Measurements from ENCODE around the gene NPL.
A peak's percentile ranks its signal among the peaks of the same experiment; 100 is the strongest.

The NPL gene

DNA sequence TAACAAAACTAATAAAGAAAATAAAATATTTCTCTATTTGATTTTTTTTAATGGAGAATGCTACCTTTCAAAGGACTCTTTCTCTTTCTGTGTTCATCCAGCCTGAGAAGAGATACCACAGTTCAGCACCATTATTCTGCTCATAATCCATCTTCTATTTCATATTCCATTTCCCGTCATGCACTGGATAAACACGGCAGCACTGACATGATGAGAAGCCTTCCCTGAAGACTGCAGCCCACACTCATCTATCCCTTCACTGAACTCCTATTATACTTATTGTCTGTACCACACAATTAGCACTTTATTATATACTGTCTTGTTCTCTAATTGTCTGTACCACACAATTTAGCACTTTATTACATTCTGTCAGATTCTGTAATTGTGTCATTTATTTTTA, 10.7 kb upstream of the NPL start:
- no peak for DNase-seq (ENCODE audit: low read depth)

DNA sequence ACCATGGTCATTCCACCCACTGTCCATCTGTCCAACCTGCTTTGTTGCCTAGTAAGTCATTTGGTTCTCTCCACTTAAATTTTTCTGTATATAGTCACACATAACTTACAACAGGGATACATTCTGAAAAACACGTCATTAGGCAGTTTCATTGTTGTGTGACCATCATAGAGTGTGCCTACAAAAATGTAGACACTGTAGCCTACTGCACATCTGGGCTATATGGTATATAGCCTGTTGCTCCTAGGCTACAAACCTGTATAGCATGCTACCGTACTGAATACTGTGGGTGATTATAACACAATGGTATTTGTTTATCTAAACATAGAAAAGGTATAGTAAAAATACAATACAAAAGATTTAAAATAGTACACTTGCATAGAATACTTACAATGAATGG, 10.0 kb upstream of the NPL start:
- no peak for DNase-seq (ENCODE audit: low read depth)

DNA sequence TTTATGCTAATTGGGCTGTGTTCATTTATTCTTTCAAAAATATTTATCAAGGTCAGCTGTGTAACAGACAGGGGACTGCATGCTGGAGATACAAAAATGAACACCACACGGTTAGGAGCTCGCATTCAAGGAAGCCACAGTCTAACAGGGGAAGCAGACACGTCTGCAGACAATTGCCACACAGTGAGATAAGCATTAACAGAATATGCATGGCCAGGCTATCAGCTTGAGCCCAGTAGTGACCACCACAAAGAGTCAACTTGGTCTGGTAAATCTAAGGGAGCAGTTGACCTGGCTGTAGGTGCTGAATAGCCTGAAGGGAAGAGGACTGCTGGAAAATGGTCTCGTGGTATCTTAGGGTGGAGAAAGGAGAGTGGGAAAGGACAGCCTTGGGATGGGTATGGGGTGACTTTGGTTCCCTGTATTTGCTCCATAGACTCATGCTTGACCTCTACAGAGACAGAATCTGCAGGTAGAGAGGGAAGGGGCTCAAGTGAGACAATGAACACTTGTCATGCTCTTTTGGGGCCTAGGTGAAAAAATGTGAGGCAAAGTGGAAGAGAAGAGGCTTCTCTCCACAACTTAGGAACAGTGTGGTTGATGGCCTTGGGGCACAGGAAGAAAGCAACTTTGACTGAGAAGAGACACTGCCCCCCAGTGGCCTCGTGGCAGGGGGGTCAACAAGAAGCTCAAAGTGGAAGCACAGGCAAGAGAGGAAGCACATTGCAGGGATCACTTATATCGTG, 7.6 kb upstream of the NPL start:
- peak; percentile 43 for DNase-seq (ENCODE audit: low read depth)

DNA sequence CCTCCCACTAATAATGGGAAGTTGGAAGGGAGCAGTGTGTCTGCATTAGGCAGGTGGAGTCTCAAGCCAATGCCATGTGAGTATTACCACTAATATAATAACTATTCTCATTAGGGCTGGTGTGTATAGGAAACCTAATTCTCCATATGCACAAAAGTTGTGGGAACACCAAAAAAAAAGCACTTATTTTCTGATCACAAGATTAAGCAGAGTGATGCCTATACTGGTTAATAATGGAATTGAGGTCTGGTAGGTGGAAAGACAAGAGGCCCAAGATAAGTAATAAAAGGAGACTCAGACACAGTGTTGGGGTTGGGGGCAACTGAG, 7.0 kb upstream of the NPL start:
- DNase-seq (ENCODE audit: low read depth): no peak

DNA sequence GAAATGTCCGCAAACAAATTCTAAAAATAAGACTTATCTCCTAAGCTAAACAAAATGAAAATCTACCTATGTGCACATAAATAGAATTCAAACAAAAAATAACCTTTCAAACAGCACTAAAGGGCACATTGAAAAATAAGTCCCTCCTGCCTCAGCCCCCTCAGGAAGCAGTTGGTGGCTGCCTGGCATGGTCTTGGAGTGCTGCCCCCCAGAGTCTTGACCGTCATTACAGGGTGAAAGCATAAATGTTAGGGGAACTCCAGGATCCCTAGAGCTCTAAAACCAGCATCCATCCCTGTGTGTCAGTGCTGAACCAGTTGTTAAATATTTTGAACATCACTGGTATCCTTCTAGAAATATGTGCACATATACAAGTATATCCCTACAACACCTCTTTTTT, 6.5 kb upstream of the NPL start:
- no peak for DNase-seq (ENCODE audit: low read depth)

DNA sequence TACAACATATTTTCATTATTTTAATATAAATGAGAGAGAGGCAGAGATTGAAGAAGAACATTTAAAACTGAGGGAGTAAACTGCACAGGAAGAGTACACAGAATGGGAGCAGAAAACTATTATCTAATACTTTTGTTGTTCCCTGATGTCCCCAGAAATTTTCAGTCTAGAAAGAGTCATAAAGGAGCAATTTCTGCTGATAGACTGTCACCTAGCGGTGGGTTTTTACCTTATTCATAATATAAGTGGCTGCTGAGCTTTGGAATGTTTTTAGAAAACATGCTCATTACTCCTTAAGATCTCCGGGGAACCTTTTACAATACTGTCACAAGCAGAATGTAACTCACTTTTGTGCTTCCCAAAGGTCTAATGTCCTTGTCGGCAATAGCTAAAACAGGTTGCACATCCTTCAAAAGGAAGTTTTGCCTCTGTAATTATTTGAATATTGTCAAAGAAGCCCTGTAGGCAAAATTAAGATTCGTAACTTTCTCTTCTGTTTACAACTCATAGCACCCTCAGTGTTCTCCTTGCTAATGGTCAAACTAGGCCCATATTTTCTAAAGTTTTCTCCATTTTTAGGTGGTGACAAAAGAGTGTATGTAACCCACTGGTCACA, 4.9 kb upstream of the NPL start:
- no peak for DNase-seq (ENCODE audit: low read depth)

DNA sequence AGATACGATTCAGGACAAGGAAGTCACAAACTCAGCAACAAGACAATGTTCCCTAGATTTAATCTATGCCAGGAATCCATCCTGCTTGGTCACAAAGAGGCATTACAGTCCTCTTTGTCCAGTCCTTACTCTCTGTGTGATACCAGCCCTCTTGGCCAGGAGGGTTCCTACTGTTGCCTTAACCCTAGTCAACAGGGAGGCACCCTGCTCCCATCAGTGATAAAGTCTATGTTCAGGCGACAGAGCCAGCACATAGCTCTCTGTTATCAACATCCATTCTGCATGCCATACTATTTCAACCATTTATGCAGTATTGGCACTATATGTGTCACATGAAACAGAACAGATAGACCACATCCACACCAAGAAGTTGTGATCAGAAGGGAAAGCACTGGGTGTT, 4.4 kb upstream of the NPL start:
- DNase-seq (ENCODE audit: low read depth): no peak

DNA sequence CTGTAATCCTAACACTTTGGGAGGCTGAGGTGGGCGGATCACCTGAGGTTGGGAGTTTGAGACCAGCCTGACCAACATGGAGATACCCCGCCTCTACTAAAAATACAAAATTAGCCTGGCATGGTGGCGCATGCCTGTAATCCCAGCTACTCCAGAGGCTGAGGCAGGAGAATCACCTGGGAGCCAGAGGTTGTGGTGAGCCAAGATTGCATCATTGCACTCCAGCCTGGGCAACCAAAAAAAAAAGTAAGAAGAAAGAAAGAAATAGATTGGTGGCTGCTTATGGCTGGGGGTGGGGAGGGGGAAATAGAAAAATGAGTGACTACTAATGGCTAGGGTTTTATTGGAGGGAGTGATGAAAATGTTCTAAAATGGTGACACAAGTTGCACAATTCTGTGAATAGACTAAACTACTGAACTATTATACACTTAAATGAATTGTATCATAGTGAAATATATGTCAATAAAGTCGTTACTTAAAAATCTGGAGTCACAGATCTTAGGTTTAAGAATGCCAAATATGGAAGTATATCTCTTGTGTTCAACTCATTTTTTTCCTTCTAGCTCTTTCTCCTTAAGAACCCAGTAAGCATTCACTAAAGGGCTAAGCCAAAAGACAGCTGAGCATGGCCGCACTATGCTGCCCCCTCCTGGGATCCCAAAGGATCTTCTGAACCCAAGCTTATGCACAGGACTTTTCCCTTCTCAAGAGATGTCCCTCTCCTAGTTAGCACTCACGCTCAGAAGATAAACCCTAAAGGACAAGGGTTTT, 3.2 kb upstream of the NPL start:
- no peak for DNase-seq (ENCODE audit: low read depth)

DNA sequence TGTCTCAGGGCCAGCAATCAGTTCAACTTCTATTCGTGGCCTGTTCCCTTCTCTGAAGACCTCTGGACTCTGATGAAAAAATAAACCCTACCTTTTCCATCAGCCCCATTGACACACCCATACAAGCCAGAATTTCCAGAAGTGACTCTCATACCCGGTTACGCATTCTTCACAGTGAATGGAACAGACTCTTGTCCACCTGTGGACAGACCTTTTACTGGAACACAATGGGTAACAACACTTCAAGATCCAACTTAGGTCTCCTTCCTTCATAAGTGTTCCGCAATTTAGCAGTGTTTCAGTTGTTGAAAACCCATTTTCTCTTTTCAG, 2.6 kb upstream of the NPL start:
- DNase-seq (ENCODE audit: low read depth): no peak

DNA sequence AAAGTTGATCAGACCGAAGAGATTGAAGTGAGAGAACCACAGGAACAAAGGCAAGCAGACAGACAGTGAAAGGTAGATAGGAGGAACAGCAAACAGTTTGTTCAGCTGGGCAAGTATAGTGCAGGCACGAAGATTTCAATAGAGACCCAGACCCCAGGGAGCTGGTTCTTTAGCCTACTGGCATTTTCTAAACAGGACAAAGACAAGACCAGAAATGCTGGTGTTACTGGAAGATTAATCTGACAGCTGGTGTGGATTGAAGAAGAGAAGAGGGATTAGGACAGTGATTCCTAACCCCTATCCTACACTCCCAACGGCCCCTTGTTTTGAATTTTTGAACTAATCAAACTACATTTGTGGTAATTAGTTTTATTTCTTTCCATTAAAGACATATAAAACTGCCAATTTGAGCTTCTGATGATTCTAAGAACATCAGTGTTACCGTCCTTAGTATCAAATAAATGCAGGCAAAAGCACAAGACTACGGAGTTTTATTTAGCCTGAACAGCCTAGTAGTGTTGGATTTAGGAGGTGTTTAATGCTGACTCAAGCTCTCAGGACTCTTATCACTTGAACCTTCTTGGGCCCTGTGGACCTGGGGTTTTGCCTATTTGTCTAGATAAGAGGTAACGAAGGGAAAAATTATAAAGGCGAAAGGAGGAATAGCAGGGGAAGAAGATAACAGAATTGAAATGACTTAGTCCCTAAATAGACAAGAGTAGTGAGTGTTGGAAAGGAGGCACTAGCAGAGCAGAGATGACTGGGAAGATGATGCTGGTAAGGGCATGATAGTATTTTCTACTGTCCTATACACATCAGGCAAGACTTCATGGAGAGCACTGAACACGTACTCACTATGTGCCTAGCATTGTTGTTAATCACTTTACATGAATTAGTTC, 2.0 kb downstream of the NPL start:
- DNase-seq (ENCODE audit: low read depth): no peak

DNA sequence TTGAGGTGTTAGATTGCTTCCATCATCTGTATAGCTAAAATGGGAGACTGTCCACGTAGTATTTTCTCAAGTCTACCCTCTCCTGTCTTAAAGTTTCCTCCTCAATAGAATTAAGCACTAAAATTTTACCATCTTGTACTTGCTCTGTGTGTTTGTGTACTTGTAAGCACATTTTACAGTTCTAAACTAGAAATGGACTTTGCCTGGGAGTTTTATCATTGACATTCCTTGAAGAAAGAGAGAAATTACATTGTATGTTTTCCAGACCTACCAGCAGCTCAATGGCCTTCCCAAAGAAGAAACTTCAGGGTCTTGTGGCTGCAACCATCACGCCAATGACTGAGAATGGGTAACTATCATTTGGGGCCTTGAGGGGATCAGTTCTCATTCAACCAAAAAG, 4.5 kb downstream of the NPL start:
- no peak for DNase-seq (ENCODE audit: low read depth)

DNA sequence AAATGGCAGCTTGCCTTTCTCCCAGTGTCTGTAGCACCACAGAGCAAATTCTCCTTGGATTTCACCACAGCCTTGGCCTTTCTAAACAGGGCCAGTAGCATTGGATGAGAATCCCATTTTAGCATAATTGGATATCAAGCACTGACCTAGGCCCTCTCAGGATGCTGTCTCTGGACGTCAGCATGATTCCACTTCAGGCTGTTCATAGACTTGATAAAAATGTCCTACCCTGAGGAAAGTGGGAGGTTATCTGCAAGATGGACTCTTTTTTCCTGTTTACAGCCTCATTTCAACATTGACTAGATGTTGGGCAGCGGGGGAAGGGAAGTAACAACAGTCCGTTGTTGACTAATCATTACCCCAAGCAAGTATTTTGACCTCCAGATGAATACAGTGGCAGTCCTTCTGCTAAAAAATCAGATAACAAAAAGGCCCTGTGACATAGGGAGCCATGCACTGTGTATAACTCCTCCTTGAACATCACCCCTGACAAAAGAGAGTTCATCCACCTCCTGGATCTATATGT, 5.2 kb downstream of the NPL start:
- DNase-seq (ENCODE audit: low read depth): no peak

DNA sequence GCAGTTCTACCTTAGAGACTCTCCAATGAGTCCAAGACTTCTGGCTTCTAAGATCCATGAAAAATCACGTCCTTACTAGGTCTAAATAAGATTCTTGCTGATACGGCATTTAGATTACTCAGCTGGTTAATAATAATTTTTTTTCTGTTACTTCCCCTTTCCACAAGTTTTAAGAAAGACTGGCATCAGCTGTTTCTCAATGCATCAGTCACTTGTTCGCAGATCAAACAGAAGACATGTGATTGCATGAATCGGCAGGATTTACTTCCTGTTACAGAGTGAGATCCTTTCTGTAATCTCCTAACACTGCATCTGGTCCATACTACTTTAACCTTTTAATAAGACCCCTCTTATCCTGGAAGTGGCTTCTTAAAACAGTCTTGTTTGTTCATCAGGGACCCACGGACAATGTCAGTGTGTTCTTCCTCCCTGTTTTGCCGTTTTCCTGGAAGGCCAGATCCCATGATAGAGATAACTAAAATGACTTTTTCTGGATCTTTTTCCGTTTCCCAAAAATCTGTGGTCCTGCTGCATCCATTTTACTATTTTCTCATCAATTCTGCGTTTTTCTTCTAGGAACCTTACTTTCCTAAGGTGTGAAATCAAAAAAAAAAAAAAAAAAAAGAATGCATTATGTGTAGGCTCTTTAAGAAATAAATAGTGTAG, 6.1 kb downstream of the NPL start:
- no peak for DNase-seq (ENCODE audit: low read depth)

DNA sequence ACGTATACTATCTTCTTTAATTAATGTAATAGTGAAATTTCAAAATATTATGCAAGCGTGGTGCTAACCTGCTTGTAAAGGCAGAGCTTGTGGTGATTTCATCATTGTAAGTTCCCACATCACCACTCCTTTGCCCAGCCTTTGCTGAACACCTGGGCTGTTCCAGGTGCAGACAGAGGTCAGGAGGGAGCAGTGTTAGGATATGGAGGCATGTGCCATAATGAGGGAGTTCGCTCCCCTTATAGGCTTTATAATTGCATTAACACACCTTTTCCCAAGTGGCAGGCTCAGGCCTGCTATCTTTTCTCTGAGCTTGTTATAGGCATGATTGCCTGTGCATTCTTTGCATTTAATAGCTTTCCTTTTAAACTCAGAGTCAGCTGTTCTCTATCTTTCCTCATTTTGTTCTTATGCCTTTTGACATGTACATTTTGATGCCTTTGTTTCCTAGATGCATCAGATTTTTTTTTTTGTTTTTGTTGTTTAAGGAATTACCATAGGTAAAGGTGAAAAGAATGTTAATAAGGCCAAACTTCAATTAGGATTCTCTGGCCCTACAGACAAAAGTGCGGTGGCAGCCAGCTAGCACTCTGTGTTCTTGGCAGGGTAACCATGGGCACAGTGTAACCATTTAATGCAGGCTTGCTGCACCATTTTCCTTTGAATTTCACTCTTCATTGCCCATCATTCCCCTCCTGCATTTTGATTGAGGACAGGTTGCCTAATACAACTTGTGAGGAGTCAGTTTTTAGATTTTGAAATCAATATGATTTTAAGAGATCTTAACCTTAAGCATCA, 12.6 kb downstream of the NPL start:
- no peak for DNase-seq (ENCODE audit: low read depth)

DNA sequence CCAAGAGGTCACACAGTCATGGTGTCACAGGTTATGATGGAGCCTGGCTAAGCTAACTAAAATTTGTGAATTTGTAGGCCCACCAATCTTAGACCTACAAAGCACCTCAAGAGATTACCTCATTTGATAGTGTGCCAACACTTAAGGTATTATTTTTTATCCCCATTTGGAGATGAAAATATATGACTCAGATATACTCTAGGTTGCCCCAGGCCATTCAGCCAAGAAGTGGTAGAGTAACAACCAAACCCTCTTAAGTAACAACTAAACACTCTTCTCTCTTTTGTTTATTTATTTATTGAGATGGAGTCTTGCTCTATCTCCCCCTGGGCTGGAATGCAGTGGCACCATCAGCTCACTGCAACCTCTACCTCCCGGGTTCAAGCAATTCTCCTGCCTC, 14.3 kb downstream of the NPL start:
- no peak for DNase-seq (ENCODE audit: low read depth)

DNA sequence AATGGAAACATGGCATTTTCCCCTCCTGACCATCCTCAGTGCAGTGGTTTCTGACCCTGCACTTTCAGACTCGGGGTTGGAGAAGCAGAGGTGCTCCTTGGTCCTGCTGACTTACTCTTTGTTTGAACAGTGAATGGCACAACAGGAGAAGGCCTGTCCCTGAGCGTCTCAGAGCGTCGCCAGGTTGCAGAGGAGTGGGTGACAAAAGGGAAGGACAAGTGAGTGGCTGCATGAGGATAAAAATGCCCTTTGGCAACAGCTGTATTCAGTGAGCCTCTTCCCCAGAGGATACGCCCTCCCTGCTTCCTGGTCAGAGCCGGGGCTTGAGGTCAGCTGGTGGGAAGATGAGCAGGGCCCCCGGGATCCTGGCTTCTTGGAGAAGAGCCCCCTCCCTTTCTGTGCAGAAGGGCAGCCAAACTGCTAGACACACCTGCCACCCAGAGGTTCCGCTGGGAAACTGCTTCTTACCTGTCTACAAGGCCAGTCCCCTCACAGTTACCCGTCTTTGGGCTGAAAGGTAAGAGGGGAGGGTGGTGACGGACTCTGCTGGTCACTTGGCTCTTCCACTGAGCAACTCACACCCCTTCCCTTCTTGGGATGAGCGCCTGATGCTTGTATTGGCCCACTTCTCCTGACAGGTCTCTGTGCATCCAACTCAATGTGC, 16.6 kb downstream of the NPL start:
- DNase-seq (ENCODE audit: low read depth): no peak

DNA sequence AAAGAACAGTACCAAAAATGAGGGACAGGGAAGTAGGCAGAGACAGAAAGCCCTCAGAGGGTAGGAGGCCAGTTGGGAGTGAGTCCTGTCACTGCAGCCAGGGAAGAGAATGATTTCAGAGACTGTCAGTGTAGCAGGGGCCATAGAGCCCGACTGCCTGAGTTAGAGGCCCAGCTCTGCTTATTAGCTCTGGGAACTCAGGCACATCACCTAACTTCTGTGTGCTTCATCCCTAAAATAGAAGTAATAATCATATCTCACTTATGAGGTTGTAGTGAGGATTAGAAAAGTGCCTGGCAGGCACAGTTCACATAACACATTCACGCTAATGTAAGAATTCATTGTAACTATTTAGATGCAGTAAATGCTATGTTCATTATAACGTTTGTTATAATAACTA, 18.3 kb downstream of the NPL start:
- no peak for DNase-seq (ENCODE audit: low read depth)

DNA sequence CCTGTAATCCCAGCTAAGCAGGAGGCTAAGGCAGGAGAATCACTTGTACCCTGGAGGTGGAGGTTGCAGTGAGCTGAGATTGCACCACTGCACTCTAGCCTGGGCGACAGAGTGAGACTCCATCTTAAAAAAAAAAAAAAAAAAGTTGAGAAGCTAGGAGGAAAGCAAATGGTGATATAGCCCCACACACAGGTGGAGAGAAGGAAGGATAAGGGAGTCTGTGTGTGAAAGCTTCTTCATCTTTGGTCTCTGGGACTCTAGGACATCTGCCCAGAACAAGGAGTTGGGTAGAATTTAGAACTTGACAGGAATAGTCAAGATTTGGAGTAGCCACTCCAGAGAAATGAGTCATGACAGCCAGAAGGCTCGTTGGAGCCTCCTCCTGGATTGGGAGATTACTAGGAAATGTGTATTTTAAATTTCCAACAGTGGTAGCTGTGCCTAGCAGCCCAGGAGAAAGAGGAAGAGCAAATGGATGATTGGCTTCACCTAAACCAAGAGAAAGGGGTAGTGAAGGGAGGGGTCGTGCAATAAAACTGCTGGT, 19.9 kb downstream of the NPL start:
- DNase-seq (ENCODE audit: low read depth): no peak

DNA sequence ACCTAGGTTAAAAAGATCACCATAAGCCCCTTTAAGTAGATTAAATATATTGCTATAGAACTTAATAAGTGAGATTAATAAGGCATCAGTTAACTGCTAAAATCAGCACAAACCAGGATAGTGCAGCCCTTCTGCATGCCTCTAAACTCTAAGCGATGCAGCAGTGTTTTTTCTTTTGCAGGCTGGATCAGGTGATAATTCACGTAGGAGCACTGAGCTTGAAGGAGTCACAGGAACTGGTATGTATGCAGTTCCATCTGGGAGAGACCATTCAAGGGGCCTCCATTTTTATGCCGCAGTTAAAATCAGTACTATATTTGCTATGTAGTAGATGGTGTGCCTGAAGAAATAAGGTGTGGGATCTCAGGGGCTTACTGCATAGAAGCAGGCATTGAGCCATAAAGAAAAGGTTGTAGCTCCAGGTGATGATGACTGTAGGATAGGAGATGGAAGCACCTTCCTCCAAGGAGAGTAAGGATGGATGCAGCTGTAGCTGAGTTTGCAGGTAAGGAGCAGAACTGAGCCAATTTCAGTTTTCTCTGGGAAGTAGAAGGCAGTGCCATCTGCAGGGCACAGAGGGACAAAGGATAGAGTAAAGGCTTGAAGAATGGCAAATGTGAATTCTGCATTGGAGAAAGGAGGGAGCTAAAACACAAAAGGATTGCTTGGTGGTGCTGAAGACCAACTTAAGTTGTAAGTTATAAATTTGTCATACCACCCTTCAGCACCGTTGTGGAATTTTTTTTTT, 22.6 kb downstream of the NPL start:
- no peak for DNase-seq (ENCODE audit: low read depth)
